GM12891 (cell line): ENCODE data around the gene AFDN.

ENCODE experiments used
- POLR2AphosphoS5 ChIP-seq: IDR thresholded peaks from 2 replicates; pipeline ENCODE4 v1.6.1; 2011; ENCODE audit warnings: low read depth, low read length, control low read depth
- TAF1 ChIP-seq: IDR thresholded peaks from 2 replicates; pipeline ENCODE4 v1.6.1; 2011; ENCODE audit warnings: low read depth, low read length, control low read depth

- TF ChIP-seq POLR2AphosphoS5: no peak
- TF ChIP-seq TAF1: no peak
Measured at GRCh38 chr6:167933290-167933689, 106.6 kb downstream of the AFDN start.
